ENCODE data around the gene USH2A.
A peak's percentile ranks its signal among the peaks of the same experiment; 100 is the strongest.

Gene USH2A, protein sequence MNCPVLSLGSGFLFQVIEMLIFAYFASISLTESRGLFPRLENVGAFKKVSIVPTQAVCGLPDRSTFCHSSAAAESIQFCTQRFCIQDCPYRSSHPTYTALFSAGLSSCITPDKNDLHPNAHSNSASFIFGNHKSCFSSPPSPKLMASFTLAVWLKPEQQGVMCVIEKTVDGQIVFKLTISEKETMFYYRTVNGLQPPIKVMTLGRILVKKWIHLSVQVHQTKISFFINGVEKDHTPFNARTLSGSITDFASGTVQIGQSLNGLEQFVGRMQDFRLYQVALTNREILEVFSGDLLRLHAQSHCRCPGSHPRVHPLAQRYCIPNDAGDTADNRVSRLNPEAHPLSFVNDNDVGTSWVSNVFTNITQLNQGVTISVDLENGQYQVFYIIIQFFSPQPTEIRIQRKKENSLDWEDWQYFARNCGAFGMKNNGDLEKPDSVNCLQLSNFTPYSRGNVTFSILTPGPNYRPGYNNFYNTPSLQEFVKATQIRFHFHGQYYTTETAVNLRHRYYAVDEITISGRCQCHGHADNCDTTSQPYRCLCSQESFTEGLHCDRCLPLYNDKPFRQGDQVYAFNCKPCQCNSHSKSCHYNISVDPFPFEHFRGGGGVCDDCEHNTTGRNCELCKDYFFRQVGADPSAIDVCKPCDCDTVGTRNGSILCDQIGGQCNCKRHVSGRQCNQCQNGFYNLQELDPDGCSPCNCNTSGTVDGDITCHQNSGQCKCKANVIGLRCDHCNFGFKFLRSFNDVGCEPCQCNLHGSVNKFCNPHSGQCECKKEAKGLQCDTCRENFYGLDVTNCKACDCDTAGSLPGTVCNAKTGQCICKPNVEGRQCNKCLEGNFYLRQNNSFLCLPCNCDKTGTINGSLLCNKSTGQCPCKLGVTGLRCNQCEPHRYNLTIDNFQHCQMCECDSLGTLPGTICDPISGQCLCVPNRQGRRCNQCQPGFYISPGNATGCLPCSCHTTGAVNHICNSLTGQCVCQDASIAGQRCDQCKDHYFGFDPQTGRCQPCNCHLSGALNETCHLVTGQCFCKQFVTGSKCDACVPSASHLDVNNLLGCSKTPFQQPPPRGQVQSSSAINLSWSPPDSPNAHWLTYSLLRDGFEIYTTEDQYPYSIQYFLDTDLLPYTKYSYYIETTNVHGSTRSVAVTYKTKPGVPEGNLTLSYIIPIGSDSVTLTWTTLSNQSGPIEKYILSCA (N-terminal part only)

DNA sequence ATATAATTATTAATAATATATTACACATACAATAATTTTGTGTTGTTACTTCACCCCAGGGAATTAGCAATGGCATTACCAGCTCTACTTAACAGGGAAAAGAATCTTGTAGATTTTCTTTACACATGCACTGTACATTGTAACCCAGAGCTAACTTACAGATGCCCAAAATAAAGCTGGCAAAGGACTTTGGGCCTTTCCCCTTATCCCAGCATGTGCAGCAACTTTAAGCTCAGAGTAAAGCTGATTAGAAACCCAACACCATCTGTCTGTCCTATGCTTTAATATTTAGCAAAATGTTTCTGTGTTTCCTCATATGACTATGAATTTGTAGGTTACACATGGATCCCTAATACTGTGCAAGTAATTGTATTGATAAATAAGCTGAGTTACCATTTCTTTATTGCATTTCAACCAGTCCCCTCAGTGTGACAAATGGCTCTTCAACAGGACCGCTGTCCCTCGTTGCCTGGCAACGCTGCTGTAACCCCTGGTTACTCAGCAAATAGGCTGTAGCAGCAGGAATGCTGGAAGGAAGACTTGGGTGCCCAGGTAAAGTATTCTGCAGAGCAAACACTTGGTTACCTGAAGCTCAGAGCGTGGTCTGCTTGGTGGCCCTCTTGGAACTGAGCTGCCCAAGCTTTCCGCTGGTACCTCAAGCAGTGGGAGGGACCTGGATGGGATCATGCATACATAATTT lies at the start of gene USH2A:
Gene USH2A, minus strand, starts transcription at position 628 of the 700 bp plus-strand sequence. CDS start 1,112 bp downstream, outside the sequence.
- no peak for DNase-seq (ENCODE audit: low read depth, low spot score)

DNA sequence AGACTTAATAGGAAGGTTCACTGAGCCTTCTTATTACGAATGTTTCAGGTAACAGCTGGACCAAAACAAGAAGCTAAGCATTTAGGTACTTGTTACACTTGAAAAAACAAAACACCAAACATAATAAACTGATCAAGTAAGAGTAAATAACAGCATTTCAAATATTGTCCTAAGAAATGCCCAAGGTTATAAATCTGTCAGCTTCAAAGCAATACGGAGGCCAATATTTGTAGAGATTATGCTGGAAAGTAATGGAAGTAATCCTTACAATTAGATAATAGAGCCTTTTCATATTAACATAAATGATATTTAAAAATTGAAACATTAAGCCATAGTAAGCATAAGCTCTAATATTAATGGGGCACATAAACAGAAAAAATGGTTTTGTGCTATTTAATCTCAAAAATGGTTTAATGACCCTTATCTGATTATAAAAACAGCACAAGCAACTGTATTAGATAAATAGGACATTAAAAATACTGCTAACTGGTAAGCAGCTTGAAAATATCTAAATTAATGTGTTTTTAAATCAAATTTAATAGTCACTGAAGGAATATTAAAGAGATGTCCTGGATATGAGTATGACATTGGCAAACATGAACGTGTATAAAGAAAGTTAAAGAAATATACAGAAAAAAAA lies 43.0 kb upstream of the USH2A start:
- DNase-seq (ENCODE audit: low read depth, low spot score): no peak

DNA sequence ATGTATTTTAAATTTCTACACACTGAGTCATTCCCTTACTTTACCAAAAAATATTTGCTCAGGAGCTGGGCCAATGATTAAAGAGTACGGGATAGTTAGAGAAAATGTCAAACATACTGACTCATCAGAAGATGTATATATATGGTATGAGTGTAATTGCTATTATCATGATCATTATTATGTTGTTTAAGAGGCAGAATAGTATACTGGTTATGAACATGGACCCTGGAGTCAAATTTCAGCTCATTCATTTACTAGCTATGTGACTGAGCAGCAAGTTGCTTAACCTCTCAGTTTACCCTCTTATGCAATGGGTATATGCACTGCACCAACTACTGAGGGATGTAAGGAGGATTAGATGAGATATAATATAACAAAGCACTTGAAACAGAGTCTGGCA lies 41.2 kb upstream of the USH2A start:
- no peak for DNase-seq (ENCODE audit: low read depth, low spot score)

DNA sequence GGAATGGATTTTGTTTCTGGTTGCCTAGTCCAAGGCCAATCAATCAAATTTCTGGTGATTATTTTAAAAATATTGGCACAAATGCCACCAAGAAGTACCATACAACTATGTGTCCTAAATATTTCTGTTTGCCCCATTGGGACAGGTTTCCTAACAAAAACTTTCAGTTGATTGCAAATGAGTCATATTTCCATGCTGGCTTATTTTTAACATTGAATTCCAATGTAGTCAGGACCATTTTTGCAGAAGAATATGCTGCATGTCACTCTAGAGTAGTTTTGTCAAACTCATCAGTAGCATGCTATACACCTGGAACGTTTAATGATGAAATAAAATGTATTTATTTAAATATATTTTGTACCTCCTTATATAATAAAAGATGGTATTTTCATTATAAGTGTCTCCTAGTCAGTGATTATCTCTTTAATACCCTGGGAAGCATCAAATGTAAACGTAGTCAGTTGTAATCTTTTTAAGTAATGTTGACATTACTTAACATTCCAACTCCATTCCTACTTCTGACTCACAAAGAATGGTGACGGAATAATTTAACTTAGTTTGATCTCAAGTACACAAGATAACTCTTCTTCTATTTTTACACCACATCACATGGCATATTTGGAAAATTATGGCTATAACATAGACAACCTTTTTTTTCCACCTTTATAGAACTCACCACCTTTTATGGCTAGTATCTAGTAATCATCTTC lies 39.0 kb upstream of the USH2A start:
- no peak for DNase-seq (ENCODE audit: low read depth, low spot score)

DNA sequence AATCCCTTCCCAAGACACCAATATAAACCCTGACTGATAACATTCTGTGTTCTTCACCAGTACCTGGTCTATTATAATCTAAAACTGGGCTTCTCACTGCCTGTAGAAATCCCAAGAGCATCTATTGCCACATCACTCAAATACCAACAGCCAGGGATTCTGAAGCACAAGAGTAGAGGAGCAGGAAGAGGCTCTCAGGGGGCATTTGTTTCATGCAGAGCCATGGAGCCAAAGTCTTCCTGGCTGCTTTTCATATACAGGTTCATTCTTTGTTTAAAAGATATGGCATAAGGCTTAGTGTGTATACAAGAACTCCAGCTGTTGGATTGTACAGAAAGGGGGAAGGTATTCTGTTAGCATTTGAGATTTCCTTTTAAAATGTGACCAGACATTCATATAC lies 38.2 kb upstream of the USH2A start:
- no peak for DNase-seq (ENCODE audit: low read depth, low spot score)

DNA sequence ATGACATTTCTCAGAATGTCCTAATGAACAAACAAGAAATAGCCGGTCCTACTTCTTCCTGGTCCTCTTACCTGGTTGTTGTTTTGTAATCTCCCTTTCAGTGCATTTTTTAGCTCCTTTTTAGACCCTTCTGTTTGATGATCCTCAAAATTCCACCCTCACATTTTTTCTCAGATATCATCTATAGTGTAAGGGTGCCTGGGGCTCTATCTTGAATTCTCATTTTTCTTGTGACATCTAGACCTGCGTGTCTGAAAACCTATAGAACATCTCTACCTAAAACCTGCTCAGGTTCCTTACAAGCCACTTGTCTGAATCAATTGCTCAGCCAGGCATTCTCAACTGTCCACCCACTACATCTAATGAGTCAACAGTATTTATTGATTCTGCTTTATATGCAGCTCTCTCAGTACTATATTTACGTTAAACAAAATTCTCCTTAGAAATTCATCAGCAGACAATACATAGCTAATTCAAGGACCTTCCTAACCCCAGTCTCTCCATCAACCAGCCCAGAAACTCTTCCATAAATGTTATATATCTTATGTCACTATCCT lies 36.5 kb upstream of the USH2A start:
- DNase-seq (ENCODE audit: low read depth, low spot score): no peak

DNA sequence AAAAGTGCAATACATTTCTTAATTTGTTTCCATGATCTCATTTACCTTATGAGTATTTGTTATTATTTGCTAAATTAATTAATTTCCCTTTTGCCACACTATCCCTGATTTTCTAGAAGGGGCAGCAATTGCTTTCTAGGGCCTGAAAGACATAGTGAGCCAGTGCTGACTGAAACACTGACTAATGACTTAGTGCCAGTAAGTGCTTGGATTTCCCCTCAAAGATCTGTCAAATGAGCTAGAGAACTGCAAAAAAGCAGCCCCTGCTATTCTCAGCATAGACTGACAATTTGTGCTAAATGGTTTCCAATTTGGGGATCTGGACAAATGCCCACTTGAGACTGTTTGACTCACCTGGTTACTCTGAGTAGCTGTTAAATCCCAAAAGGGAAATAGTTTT lies 35.6 kb upstream of the USH2A start:
- DNase-seq (ENCODE audit: low read depth, low spot score): no peak

DNA sequence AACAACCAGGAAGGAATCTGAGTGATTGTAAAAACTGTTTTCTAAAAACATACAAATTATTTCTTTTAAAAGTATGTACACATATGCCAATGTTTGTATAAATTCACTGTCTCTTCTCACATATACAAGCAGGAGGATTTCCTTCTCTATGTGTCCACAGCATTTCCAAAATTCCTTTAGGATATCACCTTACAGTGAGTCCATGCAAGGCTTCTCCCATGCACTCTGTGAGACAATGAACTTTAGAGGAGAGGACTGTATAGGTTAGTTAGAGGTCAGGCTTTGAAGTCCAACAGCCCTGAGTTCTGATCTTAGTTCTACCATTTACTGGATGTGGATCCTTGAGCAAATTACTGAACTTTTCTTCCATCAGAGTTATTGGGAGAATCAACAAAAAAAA lies 34.1 kb upstream of the USH2A start:
- DNase-seq (ENCODE audit: low read depth, low spot score): no peak

DNA sequence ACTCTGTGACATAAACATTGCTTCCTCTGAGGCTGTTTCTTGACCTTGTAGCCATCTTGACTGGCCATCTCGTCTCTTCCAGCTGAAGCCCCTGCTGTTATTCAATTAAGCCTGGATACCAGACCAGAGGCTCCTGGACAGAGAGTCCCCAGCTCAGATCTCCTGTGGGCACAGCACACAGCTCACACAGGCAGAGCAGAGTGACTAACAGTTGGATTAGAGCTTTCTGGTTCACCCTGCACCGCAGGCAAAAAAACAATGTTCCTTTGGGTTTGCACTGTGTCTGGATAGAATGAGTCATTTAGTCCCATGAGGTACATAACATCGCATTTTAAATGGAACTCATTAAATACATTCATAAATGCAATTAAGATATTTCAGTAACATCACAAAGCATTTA lies 33.4 kb upstream of the USH2A start:
- peak; percentile 10 for DNase-seq (ENCODE audit: low read depth, low spot score)

DNA sequence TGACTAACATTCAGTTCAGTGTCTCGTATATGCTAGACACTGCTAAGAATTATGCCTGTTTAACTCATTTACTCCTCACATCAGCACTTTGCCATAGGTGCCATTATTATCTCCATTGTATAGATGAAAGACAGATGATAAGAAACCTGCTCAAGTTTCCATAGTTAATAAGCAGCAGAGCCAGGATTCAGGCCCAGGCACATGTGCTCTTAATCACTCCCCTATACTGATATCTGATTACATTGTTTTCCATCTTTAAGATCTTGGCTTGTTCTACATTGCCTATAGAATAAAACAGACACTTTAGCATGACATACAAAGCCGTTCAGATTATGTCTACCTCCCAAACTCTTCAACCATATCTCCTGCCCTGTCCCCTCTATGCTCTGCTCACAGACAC lies 30.5 kb upstream of the USH2A start:
- no peak for DNase-seq (ENCODE audit: low read depth, low spot score)

DNA sequence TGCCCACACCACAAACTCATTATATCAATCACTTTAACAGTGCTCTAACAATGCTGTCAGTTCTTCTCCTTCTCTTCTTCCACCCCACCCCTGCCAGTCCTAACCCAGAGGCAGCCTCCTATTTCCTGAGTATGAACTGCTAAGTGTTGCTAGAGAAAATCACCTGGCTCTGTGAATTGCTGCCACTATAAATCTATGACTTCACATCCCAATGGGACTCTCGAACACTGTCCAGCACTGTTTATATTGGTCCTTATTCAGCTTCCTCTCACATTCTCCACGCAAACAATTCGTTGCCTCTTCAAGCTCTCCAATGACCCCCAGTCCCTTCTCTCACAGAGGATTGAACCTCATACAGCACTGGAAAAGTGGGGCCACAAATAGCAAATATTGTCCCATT lies 27.0 kb upstream of the USH2A start:
- DNase-seq (ENCODE audit: low read depth, low spot score): no peak

DNA sequence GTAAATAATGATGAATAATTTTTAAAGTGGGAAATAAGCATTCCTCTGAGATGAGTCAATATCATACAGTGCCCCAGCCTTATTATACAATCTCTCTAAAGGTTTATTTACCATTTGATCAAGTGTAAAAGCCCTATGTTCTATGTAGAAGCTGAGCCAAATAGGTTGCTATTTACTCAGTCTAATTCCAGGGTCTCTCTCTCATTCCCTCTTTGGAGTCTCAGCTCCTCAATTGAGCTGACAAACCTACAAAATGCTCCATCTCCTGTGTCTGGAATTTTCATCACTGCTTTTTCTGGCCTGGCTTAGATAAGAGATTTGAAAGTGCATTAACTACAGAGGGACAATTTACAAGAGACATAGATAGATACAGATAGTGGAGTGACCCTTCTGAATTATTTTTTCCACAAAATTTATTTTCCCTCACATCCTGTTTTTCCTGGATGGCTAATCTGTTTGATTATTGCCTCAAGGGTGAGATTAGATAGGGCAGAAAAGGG lies 24.8 kb upstream of the USH2A start:
- no peak for DNase-seq (ENCODE audit: low read depth, low spot score)

DNA sequence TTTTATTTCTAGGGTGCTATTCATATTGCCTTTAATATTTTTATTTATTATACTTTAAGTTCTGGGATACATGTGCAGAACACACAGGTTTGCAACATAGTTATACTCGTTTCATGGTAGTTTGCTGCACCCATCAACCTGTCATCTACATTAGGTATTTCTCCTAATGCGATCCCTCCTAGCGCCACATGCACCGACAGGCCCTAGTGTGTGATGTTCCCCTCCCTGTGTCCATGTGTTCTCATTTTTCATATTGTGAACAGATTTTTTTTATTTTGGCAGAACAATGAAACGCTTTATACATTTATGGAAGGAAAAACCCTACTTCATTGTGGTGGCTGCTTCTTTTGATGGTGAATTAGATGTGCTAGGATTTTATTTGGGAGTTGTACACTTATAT lies 14.4 kb upstream of the USH2A start:
- DNase-seq (ENCODE audit: low read depth, low spot score): no peak

DNA sequence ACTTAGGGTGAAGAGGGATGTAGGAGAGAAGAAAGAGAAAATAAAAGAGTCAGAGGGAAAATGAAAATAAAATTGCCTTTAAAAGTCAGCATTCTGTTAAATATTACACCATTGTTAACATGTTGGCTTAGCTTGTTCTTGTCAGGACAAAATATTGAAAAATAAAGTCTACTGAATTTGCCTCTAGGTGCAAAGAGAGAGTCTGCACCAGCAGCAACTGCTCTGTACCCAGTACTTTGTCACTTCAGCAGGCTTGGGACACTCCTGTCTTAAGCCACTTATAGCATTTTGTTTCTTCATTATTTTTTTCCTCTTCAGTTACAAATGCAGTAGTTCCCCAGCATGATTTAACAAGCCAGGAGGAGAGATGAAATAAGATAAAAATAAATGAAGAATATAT lies 11.0 kb upstream of the USH2A start:
- DNase-seq (ENCODE audit: low read depth, low spot score): no peak

DNA sequence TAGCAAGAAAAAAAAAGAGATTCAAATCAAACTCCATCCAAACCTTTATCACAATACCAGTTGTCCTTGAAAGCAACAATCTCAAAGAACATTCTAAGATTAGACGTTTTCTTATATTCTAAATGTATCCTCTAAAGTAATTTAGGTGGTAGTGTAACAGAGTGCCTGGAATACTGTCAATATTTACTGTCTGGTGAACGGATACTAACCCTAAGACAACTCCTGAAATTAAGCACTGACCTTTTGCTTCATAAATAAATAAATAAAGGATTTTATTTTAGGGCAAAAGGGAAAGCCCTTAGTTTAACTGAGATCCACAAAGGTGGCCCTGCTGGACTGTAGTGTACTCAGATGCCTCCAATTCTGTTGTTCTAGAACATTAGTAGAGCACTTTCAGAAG lies 9.9 kb upstream of the USH2A start:
- DNase-seq (ENCODE audit: low read depth, low spot score): no peak

DNA sequence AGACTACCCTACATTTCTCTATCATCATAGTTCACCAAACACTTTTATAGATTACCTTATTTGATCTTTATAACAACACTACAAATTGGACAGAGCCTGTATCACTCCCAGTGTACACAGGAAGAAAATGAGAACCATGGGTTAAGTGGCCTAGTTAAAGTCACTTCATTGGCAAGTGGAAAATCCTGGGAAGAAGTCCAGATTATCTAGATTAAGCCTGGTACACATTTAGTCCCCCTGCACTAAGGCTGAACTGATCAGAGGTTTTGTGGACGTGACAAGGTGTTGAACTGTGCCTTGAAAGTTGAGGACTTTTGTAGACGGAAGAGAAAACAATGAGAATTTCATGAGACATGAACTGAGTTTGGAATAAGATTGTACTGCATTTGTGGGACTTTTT lies 7.5 kb upstream of the USH2A start:
- DNase-seq (ENCODE audit: low read depth, low spot score): no peak

DNA sequence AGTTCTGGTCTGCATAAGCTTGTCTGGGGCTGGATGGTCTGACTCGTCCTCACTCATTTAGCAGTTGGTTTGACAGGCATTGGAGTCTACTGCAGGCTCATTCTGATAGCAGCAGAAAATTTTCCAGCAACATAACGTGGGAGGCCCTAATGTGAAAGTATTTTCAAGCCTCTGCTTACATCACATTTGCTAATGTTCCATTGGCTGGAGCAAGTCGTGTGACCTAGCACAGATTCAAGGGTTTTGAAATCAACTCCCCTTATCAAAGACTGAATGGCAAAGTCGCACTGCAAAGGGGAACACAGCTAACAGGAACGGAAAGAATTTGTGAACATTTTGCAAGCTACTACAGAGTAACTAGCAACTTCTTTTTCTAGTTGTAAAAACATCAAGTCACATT lies 2.3 kb upstream of the USH2A start:
- DNase-seq (ENCODE audit: low read depth, low spot score): no peak

DNA sequence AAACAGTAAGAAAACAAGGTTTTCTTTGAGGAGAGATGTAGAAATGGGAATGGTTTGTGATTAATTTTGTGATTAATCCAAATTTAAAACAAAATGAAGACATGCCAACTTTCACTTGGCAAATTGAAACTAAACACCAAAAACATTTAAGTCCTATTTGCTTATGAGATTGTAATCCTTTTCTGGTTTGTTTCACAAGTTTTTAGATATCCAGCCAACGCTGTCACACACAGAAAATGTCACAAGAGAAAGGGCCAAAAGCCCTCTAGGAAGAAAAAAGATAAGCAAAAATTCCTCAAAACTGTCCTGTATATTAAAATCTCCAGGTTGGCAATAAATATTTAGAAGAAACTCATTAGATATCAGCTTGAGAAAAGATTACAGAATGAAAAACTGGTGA lies 2.5 kb downstream of the USH2A start:
- DNase-seq (ENCODE audit: low read depth, low spot score): no peak

DNA sequence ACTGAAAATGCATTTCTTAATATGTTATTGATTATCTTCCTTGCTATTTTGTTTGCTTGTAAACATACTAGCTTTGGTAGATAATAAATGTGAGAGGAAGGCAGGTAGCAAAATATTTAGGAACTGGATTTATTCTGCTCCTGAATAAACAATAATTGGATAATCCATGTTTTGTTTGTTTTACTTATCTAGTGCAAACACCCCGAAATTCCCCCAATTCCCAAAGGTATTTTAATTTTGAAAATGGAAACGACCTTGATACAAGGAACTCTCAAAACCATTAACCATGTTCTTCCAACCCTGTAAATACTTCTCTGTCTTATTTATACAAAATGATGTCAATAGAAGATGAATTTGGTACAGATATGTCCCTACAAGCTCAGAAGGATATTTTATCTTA lies 3.0 kb downstream of the USH2A start:
- no peak for DNase-seq (ENCODE audit: low read depth, low spot score)

DNA sequence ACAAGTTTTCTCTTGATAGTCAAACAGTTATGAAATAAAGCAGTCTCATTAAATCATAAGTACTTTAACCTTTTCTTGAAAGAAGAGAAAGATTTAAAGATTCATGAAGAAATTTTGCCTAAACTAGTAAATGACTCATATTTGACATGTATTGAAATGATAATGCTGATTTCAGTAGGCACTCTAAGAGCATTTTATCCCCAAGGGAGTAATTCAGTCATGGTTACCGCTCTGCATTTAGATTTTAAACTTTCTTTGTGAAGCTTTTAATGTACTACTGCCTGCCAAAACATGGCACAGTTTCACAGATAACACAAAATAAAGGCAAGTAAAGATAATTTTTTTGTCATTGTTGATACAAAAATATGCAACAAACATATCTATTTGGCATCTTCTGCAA lies 6.8 kb downstream of the USH2A start:
- DNase-seq (ENCODE audit: low read depth, low spot score): no peak

Measured in ELF-1 (cell line).